UCSD-AML1 (cell line): ENCODE results near the gene EXOSC9.

Source experiments
- DNase-seq: peaks from one replicate; lab custom pipeline; 2025; ENCODE audit not compliant: unreplicated experiment; lab: John Stamatoyannopoulos, UW

The EXOSC9 gene

GRCh38 chr4:121822796-121823504 lies 21.8 kb downstream of the EXOSC9 start:
- peak; percentile 58 for DNase-seq

GRCh38 chr4:121823505-121824170 lies 22.5 kb downstream of the EXOSC9 start, which contains the start of gene CCNA2:
CCNA2 (minus strand) TSS chr4:121823883; CDS start chr4:121823628, 255 bp downstream.
- DNase-seq = peak; percentile 94

GRCh38 chr4:121824171-121824527 lies 23.0 kb downstream of the EXOSC9 start:
- no peak for DNase-seq

GRCh38 chr4:121824950-121825349 lies 23.8 kb downstream of the EXOSC9 start:
- no peak for DNase-seq

- no peak for DNase-seq
Measured at GRCh38 chr4:121827853-121828252, 26.7 kb downstream of the EXOSC9 start.

GRCh38 chr4:121829511-121829910 lies 28.4 kb downstream of the EXOSC9 start:
- no peak for DNase-seq

GRCh38 chr4:121838136-121838535 lies 37.0 kb downstream of the EXOSC9 start:
- no peak for DNase-seq

- no peak for DNase-seq
Measured at GRCh38 chr4:121842862-121843261, 41.7 kb downstream of the EXOSC9 start.

- DNase-seq = no peak
Measured at GRCh38 chr4:121846662-121847061, 45.5 kb downstream of the EXOSC9 start.

GRCh38 chr4:121851354-121851753 lies 50.2 kb downstream of the EXOSC9 start:
- no peak for DNase-seq

GRCh38 chr4:121860121-121860520 lies 59.0 kb downstream of the EXOSC9 start:
- DNase-seq = no peak

- DNase-seq = no peak
Measured at GRCh38 chr4:121861426-121861825, 60.3 kb downstream of the EXOSC9 start.

- no peak for DNase-seq
Measured at GRCh38 chr4:121863799-121864198, 62.7 kb downstream of the EXOSC9 start.
